Natural killer cell (primary cell): Measurements from ENCODE around the gene GGPS1. TPM values are rescaled to one million over a fixed set of nuclear protein-coding genes. Genes with fewer than 3 reads are reported as not detected.

Experiments used
- ATAC-seq, 3 donors: fragments of 150-1000 bp in 2 of 3; fragments of 200-7000 bp in 1 of 3; cut with Tn5 transposase; 1 replicate in 1 of 3; 2 replicates in 2 of 3; pipeline ENCODE4 v1.10.0; 2021; ENCODE audit warnings: mild to moderate bottlenecking in 2 of 3, moderate library complexity in 2 of 3
- DNase-seq, 2 donors: peaks; one replicate each; pipeline versions ENCODE4 v3.0.0 to v3.0.0-alpha.2; 2013 to 2021; ENCODE audit warnings: mixed read lengths in 1 of 2
- H3K27ac ChIP-seq: one replicate; pipeline ENCODE4 v1.5.1; 2013; ENCODE audit warnings: mild to moderate bottlenecking, low read length
- H3K27me3 ChIP-seq: one replicate; pipeline ENCODE4 v1.6.1; 2013; ENCODE audit warnings: low read length; ENCODE audit not compliant: control insufficient read depth, insufficient read depth
- H3K36me3 ChIP-seq: one replicate; pipeline ENCODE4 v1.6.1; 2013; ENCODE audit warnings: low read length; ENCODE audit not compliant: control insufficient read depth, insufficient read depth
- H3K4me1 ChIP-seq: one replicate; pipeline ENCODE4 v1.6.1; 2013; ENCODE audit warnings: low read length; ENCODE audit not compliant: control insufficient read depth, insufficient read depth
- H3K4me3 ChIP-seq: one replicate; pipeline ENCODE4 v1.5.1; 2013; ENCODE audit warnings: low read length
- H3K9me3 ChIP-seq: one replicate; pipeline ENCODE4 v1.6.1; 2013; ENCODE audit warnings: low read length; ENCODE audit not compliant: control insufficient read depth, insufficient read depth
- H3K27ac Mint-ChIP-seq, 2 donors: one replicate each; pipeline ENCODE4 v1.8.0; 2022; ENCODE audit warnings: mild to moderate bottlenecking in 2 of 2, mixed read lengths in 2 of 2, moderate library complexity in 1 of 2
- H3K27me3 Mint-ChIP-seq, 2 donors: one replicate each; pipeline ENCODE4 v1.8.0; 2022; ENCODE audit warnings: low read depth in 2 of 2, mixed read lengths in 2 of 2
- H3K36me3 Mint-ChIP-seq: one replicate; pipeline ENCODE4 v1.8.0; 2022; ENCODE audit warnings: mixed read lengths
- H3K4me1 Mint-ChIP-seq, 2 donors: one replicate each; pipeline ENCODE4 v1.8.0; 2022; ENCODE audit warnings: mixed read lengths in 2 of 2
- H3K4me3 Mint-ChIP-seq: one replicate; pipeline ENCODE4 v1.8.0; 2022; ENCODE audit warnings: mild to moderate bottlenecking, moderate library complexity, mixed read lengths
- H3K9me3 Mint-ChIP-seq, 2 donors: one replicate each; pipeline ENCODE4 v1.8.0; 2022; ENCODE audit warnings: mixed read lengths in 2 of 2
- WGBS: methylation state at CpG from one replicate; pipeline ENCODE4 v1.1.7; 2013; ENCODE audit warnings: missing lambda C conversion rate; ENCODE audit not compliant: insufficient coverage; 5-methylcytosine and 5-hydroxymethylcytosine counted together
- intact Hi-C: fragments of 100-400 bp; cut with micrococcal nuclease; formaldehyde crosslinking; loops from one replicate; pipeline ENCODE4 v1.14.2; 2022
- total RNA-seq, 4 donors: library from RNA; stranded (reverse); fragments of 120-200 nt in 1 of 4; gene quantifications; one replicate each; pipeline versions ENCODE4 v1.2.3 to v1.2.4, GENCODE V29; 2013 to 2022
- TF ChIP-seq, protein P1 (sequence below): fragments of 200-600 bp; IDR thresholded peaks from one replicate; pipeline ENCODE4 v1.8.0; 2022; ENCODE audit warnings: antibody characterized with exemption

The GGPS1 gene
- total RNA-seq, 3 donors from 2014 or later (not counting 1 experiment from before 2014, with no cell fraction given), result 18.7 to 26.0 (median 23.9) TPM

- no peaks in the 10 kb centered on the region for H3K9me3 Mint-ChIP-seq
- peak in 1 of 2 donors; percentile 20 for DNase-seq
These were observed 37.9 kb downstream of the GGPS1 start for GRCh38 chr1:235366286-235366685.

GRCh38 chr1:235367000-235367908 lies 38.9 kb downstream of the GGPS1 start, which contains the start of gene TBCE:
Gene TBCE, plus strand, starts transcription at chr1:235367427. Its CDS starts 12,623 bp downstream, at chr1:235380050.
- Histone ChIP-seq H3K36me3 (no peaks in the 10 kb centered on the region), H3K9me3 (no peaks in the 10 kb centered on the region), H3K4me1 (peaks cover 6% of the 10 kb centered on the region), H3K27me3 (no peaks in the 10 kb centered on the region), H3K27ac (peak within 1 kb of the TSS; percentile 36), H3K4me3 (peak within 1 kb of the TSS; percentile 66)
- H3K36me3 Mint-ChIP-seq, result no peaks in the 10 kb centered on the region
- H3K4me3 Mint-ChIP-seq, result peak within 1 kb of the TSS; percentile 99
- intact Hi-C loops, result loop anchor here (1.0 to 5.0 kb wide), 4 partner anchors 30 to 205 kb away; partner anchors contain the start of genes ARID4B, GGPS1 and RBM34
- DNase-seq, result peak; percentile 85 to 87
- H3K9me3 Mint-ChIP-seq, result no peaks in the 10 kb centered on the region
- TF ChIP-seq, protein P1, sequence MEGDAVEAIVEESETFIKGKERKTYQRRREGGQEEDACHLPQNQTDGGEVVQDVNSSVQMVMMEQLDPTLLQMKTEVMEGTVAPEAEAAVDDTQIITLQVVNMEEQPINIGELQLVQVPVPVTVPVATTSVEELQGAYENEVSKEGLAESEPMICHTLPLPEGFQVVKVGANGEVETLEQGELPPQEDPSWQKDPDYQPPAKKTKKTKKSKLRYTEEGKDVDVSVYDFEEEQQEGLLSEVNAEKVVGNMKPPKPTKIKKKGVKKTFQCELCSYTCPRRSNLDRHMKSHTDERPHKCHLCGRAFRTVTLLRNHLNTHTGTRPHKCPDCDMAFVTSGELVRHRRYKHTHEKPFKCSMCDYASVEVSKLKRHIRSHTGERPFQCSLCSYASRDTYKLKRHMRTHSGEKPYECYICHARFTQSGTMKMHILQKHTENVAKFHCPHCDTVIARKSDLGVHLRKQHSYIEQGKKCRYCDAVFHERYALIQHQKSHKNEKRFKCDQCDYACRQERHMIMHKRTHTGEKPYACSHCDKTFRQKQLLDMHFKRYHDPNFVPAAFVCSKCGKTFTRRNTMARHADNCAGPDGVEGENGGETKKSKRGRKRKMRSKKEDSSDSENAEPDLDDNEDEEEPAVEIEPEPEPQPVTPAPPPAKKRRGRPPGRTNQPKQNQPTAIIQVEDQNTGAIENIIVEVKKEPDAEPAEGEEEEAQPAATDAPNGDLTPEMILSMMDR, result no peak
- H3K4me1 Mint-ChIP-seq, result peaks cover 14 to 26% of the 10 kb centered on the region in 2 donors
- H3K27me3 Mint-ChIP-seq, result no peaks in the 10 kb centered on the region
- peak within 1 kb of the TSS; percentile 88 to 94 for H3K27ac Mint-ChIP-seq
- ATAC-seq, result peak; percentile 100
- under 1% methylated on average over 38 of the region's 38 CpGs for WGBS

More at GRCh38 chr1:235366286-235366685, 37.9 kb downstream of the GGPS1 start:
- no peak for ATAC-seq
- Mint-ChIP-seq H3K27ac (peak overlapping the region; percentile 88 to 94), H3K36me3 (no peaks in the 10 kb centered on the region), H3K4me3 (peak overlapping the region; percentile 99), H3K27me3 (no peaks in the 10 kb centered on the region), H3K4me1 (peaks cover 14 to 26% of the 10 kb centered on the region in 2 donors)
- Histone ChIP-seq H3K36me3 (no peaks in the 10 kb centered on the region), H3K27me3 (no peaks in the 10 kb centered on the region), H3K27ac (no peak overlapping the region), H3K4me3 (no peak overlapping the region), H3K4me1 (peaks cover 6% of the 10 kb centered on the region), H3K9me3 (no peaks in the 10 kb centered on the region)
- intact Hi-C loops, result loop anchor here (2.0 to 5.0 kb wide), 3 partner anchors 29 to 204 kb away; partner anchors contain the start of gene RBM34
- TF ChIP-seq, protein P1, result no peak
- WGBS, result 96% methylated on average over 5 of the region's 5 CpGs

- 100% methylated on average over 3 of the region's 5 CpGs for WGBS
- peak overlapping the region in 1 of 2 donors; percentile 94 for H3K27ac Mint-ChIP-seq
- DNase-seq (no peak), ATAC-seq (no peak)
- H3K4me3 Mint-ChIP-seq, result peak overlapping the region; percentile 99
- Histone ChIP-seq H3K4me3 (no peak overlapping the region), H3K4me1 (peaks cover 6% of the 10 kb centered on the region), H3K27ac (no peak overlapping the region), H3K36me3 (no peaks in the 10 kb centered on the region), H3K9me3 (no peaks in the 10 kb centered on the region), H3K27me3 (no peaks in the 10 kb centered on the region)
- H3K27me3 Mint-ChIP-seq, result no peaks in the 10 kb centered on the region
- H3K9me3 Mint-ChIP-seq, result no peaks in the 10 kb centered on the region
- no peaks in the 10 kb centered on the region for H3K36me3 Mint-ChIP-seq
- TF ChIP-seq, protein P1, result no peak
- intact Hi-C loops, result loop anchor here (5.0 kb wide), 1 partner anchor 206 kb away; the partner anchor contains the start of gene RBM34
- peaks cover 14 to 26% of the 10 kb centered on the region in 2 donors for H3K4me1 Mint-ChIP-seq
These were observed 40.1 kb downstream of the GGPS1 start for GRCh38 chr1:235368428-235368827.
